ENCODE measurements around the gene ANKRD34C.

The ANKRD34C gene

GRCh38 chr15:79282371-79283251 lies at the start of gene ANKRD34C:
Gene ANKRD34C, plus strand, starts transcription at chr15:79282722. Its CDS starts 10,563 bp downstream, at chr15:79293285.
- POLR2A ChIA-PET, result no interaction called here
- no peaks in the 10 kb centered on the region for H3K36me3 ChIP-seq (ENCODE audit: control insufficient read depth in 2 of 2, insufficient read depth in 1 of 2, low read length in 2 of 2)
- H3K4me3 ChIP-seq (ENCODE audit: low read depth, low read length), result peak within 1 kb of the TSS; percentile 11
- no peaks in the 10 kb centered on the region for H3K4me1 ChIP-seq (ENCODE audit: control insufficient read depth, insufficient read depth, low read length)
- no peak within 1 kb of the TSS for H3K27ac ChIP-seq (ENCODE audit: extremely low read depth, low read depth, low read length)
- no peaks in the 10 kb centered on the region for H3K9me3 ChIP-seq (ENCODE audit: control insufficient read depth, insufficient read depth, low read depth, low read length)
- CTCF ChIA-PET, result interaction anchor here (0.7 kb wide), 1 partner anchor 981 kb away, joined by 3 read pairs; no protein-coding TSS in a partner anchor
- TF ChIP-seq ZFHX2 (tag by site-specific recombination; conservative IDR thresholded peaks at IDR 0.05), result peak; percentile 91
- no peak for TF ChIP-seq ZNF791 (tag by site-specific recombination; IDR thresholded peaks at IDR 0.05)
- TF ChIP-seq OSR2 (tag by site-specific recombination; IDR thresholded peaks at IDR 0.05), result no peak
- TF ChIP-seq ATF2 (tag by site-specific recombination; IDR thresholded peaks at IDR 0.05; ENCODE audit: low read depth), result no peak
- peak; percentile 8; the same call in 1 of the 2 replicates for TF ChIP-seq ZIC2 (tag by site-specific recombination; IDR thresholded peaks at IDR 0.05)
- TF ChIP-seq ZNF221 (tag by site-specific recombination; IDR thresholded peaks at IDR 0.05; ENCODE audit: borderline replicate concordance), result no peak
- no peak; the same call in 1 of the 2 replicates for TF ChIP-seq PBX3 (CRISPR knock-in tag; IDR thresholded peaks at IDR 0.05)
- no peak for TF ChIP-seq ZNF302 (tag by site-specific recombination; IDR thresholded peaks at IDR 0.05; ENCODE audit: low read depth)
- no peak for TF ChIP-seq ZNF660 (tag by site-specific recombination; IDR thresholded peaks at IDR 0.05)
- no peak for TF ChIP-seq ZBTB6 (tag by site-specific recombination; IDR thresholded peaks at IDR 0.05)
- no peak for TF ChIP-seq RBAK (tag by site-specific recombination; IDR thresholded peaks at IDR 0.05)
- TF ChIP-seq ZBTB17 (tag by site-specific recombination; IDR thresholded peaks at IDR 0.05), result no peak
- TF ChIP-seq WT1 (tag by site-specific recombination; IDR thresholded peaks at IDR 0.05), result no peak
- no peak for TF ChIP-seq REPIN1 (tag by site-specific recombination; IDR thresholded peaks at IDR 0.05; ENCODE audit: low read depth)
- no peak for TF ChIP-seq ZNF76 (tag by site-specific recombination; IDR thresholded peaks at IDR 0.05; ENCODE audit: borderline replicate concordance, low read depth)
- no peak for TF ChIP-seq ZNF184 (tag by site-specific recombination; IDR thresholded peaks at IDR 0.05)
- TF ChIP-seq ZBTB21 (tag by site-specific recombination; IDR thresholded peaks at IDR 0.05), result no peak
- TF ChIP-seq SP3 (tag by site-specific recombination; IDR thresholded peaks at IDR 0.05), result no peak
- TF ChIP-seq HOXA7 (CRISPR knock-in tag; IDR thresholded peaks at IDR 0.05; ENCODE audit: borderline replicate concordance), result no peak
- no peak for TF ChIP-seq MEIS1 (CRISPR knock-in tag; IDR thresholded peaks at IDR 0.05; ENCODE audit: borderline replicate concordance)
- TF ChIP-seq ZNF157 (tag by site-specific recombination; IDR thresholded peaks at IDR 0.05), result no peak
- peak; percentile 67; the same call in 1 of the 2 replicates for TF ChIP-seq EGR2 (tag by site-specific recombination; IDR thresholded peaks at IDR 0.05; ENCODE audit: low read depth)
- TF ChIP-seq SCRT1 (tag by site-specific recombination; IDR thresholded peaks at IDR 0.05; ENCODE audit: borderline replicate concordance), result no peak
- TF ChIP-seq TCF7L2 (IDR thresholded peaks at IDR 0.05; ENCODE audit: borderline replicate concordance, low read depth, low read length), result no peak
- TF ChIP-seq ZNF558 (tag by site-specific recombination; IDR thresholded peaks at IDR 0.05), result no peak
- no peak for TF ChIP-seq ZEB2 (tag by site-specific recombination; IDR thresholded peaks at IDR 0.05)
- 0 out of 2 replicates have a peak, but pooled peaks have one; percentile 20 for TF ChIP-seq GLIS1 (tag by site-specific recombination; IDR thresholded peaks at IDR 0.05)
- TF ChIP-seq ZNF658 (tag by site-specific recombination; IDR thresholded peaks at IDR 0.05), result no peak
- no peak for TF ChIP-seq ZSCAN16 (tag by site-specific recombination; IDR thresholded peaks at IDR 0.05)
- TF ChIP-seq ZNF148 (tag by site-specific recombination; IDR thresholded peaks at IDR 0.05; ENCODE audit: borderline replicate concordance), result no peak
- peak; percentile 22 for TF ChIP-seq ZBTB26 (tag by site-specific recombination; optimal IDR thresholded peaks at IDR 0.05)
